HG03457 (cell line): Measurements from ENCODE around the gene P2RX7.
"Not testable (repeated sequence)": the region's sequence is repeated elsewhere in the genome, so short reads cannot be mapped to it uniquely, and the experiment has no call there.

ENCODE experiments used
- ATAC-seq: cut with Tn5 transposase; IDR thresholded peaks from one replicate; pipeline ENCODE4 v1.9.1; 2021; ENCODE audit warnings: moderate number of reproducible peaks; ENCODE audit not compliant: unreplicated experiment

The P2RX7 gene

DNA sequence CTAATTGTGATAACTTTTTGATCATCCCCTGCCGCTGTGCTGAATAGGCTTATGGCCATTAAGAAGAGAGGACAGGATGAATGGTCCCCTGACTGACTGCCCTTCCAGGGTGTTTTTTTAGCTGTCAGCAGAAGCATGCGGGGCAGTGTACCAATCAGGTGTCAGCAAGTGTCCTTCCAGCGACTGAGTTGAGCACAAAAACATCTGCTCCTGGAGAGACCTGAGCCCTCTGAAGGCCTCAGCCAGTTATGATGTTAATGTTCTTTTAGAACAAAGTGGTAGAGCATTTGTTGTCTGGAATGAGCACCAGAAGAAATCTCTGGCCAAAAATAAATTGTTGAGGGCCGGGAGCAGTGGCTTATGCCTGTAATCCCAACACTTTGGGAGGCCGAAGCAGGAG, 37.5 kb downstream of the P2RX7 start:
- no peak for ATAC-seq

DNA sequence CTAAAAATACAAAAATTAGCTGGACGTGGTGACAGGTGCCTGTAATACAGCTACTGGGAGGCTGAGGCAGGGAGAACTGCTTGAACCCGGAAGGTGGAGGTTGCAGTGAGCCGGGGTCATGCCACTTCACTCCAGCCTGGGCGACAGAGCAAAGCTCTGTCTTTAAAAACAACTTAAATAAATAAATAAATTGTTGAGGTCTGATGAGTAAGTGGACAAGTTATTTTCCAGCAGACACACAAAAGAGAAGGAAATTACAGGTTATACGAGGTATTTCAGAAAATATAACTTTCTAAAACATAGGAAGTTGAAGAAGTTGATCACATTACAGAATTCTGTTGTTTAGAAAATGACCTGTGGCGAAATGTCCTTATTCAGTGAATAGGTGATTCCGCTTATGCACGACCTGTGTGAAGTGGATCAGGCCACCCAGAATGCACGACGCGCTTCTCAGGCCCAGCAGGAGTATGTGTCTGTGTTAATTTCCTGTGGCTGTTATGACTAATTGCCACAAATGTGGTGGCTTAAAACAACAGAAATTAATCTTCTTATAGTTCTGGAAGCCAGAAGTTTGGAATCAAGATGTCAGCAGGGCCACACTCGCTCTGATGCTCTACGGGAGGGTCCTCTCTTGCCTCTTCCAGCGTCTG, 38.1 kb downstream of the P2RX7 start:
- no peak for ATAC-seq

DNA sequence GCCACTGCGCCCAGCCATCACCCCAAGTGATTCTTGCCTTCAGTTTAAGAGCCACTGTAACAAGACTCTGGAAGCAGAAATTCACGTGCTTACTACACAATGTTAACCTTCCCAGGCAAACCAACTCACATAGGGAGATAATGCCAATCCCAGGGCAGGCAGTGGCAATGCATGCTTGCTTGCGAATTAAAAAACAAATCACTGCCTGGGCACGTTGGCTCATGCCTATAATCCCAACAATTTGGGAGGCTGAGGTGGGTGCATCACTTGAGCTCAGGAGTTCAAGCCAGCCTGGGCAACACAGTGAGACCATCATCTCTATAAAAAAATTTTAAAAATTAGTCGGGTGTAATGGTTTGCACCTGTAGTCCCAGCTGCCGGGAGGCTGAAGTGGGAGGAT, 39.5 kb downstream of the P2RX7 start:
- no peak for ATAC-seq

- no peak for ATAC-seq
Observed at GRCh38 chr12:121175383-121176119, 42.9 kb downstream of the P2RX7 start.

DNA sequence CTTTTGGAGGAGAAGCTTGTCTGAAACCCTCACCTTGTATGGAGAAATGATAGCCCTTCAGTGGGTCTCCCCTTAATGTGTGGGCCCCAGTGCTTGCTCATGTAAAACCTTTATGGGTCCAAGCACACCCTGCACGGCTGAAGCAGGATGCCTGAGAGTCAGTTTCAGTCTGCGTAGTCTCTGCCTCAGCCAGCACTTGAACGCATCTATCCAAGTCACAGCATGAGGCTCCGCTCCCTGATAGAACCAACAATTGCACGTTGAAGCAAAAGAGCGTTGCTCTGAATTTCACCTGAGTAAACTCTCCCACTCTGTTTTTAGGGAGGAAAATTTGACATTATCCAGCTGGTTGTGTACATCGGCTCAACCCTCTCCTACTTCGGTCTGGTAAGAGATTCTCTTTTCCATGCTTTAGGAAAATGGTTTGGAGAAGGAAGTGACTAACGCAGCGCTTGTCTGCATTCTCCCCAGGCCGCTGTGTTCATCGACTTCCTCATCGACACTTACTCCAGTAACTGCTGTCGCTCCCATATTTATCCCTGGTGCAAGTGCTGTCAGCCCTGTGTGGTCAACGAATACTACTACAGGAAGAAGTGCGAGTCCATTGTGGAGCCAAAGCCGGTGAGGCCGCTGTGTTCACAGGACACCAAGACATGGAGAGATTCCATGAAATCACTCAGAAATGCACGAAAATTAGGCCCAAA, 44.3 kb downstream of the P2RX7 start:
- ATAC-seq: no peak

DNA sequence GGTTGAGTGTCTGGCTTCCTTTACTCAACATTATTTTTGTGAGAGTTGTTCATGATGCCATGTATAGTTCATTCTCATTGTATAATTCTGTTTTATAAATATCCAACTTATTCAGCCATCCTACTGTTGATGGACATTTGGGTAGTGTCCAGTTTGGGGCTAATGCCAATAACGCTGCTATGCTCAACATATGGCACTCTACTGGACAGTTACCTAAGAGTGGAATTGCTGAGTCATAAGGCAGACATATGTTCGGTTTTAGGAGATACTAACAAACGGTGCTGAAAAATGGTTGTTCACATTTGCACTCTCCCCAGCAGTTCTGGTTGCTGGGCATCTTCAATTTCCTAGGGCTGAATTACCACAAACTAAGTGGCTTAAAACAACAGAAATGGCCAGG, 48.5 kb downstream of the P2RX7 start:
- ATAC-seq: no peak

DNA sequence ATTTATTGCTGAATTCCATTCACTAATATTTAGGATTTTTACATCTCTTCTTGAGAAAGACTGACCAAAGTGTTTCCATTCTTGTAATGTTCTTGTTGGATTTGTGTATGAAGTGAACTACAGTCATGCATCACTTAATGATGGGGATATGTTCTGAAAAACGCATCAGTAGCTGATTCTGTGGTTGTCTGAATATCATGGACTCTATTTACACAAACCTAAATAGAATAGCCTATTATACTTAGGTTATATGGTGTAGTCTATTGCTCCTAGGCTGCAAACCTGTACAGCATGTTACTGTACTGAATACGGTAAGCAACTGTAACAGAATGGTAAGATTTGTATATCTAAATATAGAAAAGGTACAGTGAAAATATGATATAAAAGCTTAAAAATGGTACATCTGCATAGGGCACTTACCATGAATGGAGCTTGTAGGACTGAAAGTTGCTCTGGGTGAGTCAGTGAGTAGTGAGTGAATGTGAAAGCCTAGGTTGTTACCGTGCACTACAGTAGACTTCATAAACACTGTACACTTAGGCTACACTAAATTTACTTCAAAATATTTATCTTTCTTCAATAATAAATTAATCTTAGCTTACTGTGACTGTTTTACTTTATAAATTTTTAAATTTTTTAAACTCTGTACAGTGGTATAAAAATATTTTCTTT, 49.7 kb downstream of the P2RX7 start:
- no peak for ATAC-seq

DNA sequence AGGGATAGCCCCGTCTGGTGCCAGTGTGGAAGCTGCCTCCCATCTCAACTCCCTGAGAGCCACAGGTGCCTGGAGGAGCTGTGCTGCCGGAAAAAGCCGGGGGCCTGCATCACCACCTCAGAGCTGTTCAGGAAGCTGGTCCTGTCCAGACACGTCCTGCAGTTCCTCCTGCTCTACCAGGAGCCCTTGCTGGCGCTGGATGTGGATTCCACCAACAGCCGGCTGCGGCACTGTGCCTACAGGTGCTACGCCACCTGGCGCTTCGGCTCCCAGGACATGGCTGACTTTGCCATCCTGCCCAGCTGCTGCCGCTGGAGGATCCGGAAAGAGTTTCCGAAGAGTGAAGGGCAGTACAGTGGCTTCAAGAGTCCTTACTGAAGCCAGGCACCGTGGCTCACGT, 51.7 kb downstream of the P2RX7 start:
- ATAC-seq: no peak

- no peak for ATAC-seq
Observed at GRCh38 chr12:121184984-121185889, 52.6 kb downstream of the P2RX7 start.

DNA sequence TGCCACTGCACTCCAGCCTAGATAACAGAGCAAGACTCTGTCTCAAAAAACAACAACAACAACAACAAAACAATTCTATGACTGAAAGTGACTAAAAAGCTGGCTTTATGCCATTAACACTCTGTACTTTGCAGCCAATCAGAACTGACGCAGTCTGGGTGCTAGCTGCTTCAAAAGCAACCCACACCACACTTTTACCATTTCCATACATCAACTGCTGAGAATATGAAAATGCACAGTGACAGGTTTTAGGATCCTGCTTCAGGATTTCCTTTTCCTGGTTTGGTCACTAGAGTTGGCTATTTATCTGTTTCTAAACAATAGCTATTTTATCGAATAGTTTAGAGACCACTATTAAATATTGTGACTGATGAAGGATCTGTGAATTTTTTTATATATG, 54.1 kb downstream of the P2RX7 start:
- ATAC-seq: no peak

GRCh38 chr12:121187501-121187900, 54.8 kb downstream of the P2RX7 start:
- ATAC-seq: no peak

DNA sequence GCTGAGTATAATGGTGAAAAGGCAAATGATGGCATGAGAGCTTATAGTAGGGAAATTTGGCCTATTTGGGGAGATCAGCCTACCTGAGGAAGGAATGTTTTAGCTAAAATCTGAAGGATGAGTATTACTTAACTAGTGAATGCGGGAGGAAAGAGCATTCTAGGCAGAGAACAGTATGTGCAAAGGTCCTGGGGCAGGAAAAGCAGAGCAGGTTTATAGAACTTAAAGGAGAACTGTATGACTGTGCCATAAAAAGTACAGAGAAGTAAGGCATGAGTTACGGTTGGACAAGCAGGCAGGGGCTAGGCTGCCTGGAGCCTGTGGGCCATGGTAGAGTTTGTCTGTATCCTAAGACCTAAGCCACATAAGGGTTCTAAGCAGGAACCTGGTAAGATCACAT, 55.6 kb downstream of the P2RX7 start:
- no peak for ATAC-seq

GRCh38 chr12:121189131-121189530, 56.5 kb downstream of the P2RX7 start:
- ATAC-seq: no peak

- ATAC-seq: no peak
Observed at GRCh38 chr12:121189619-121190155, 57.0 kb downstream of the P2RX7 start.

DNA sequence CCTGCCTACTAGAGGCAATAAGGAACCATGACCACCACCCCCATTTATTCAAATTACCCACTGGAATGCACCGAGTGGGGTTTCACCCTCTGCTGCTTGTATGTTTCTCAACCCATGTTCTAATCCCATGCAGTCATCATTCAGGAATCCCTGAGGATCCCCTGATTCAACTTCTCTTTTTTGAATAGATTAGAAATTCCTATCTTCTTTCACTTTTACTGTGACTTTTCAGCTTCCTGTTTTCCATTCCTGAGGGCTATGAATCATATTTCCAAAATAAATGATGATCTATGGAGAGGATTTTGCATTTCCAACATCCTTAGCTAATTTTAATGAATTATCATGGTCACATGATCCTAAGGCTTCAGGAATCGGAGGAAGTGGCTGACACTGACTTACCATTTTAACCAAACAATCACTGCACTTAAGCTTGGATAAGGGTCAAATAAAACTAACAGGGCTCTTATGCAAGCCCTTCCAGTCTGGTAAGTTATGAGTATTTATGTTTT, 57.9 kb downstream of the P2RX7 start:
- ATAC-seq: no peak

- no peak for ATAC-seq
Observed at GRCh38 chr12:121191151-121191550, 58.5 kb downstream of the P2RX7 start.

DNA sequence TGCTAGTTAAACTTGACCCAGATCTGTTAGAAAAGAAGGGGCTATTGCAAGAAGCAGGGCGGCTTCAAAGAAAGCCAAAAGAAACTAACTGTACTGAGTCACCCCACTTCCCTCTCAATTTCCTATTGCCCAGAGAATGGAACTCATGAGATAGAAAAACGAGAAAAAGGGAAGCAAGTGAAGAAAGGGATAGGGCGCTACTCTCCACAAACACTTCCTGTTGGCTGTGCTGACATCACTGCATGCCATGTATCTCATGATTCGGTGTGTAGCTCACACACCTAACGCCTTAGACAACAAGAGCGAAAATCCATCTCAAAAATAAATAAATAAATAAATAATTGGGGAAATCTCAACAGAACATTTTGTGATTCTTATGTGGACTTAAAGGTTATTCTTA, 64.2 kb downstream of the P2RX7 start:
- no peak for ATAC-seq

DNA sequence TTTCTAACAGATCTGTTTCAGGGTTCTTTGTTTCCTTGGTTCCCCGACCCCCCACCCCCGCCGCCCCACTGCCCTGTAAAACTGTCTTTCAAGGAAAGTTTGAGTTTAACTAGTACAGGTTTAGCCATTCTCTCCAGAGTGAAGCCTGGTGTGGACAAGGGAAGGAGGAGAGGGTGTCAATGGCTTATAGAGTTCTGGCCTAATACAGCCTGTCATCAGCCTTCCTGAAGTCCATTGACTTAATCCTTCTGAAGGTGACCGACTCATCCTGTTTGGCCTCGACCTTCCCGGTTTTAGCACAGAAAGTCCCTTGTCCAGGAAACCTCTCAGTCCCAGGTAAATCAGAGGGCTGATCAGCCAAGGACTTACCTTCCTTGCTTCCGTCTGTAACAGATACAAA, 66.3 kb downstream of the P2RX7 start:
- no peak for ATAC-seq

DNA sequence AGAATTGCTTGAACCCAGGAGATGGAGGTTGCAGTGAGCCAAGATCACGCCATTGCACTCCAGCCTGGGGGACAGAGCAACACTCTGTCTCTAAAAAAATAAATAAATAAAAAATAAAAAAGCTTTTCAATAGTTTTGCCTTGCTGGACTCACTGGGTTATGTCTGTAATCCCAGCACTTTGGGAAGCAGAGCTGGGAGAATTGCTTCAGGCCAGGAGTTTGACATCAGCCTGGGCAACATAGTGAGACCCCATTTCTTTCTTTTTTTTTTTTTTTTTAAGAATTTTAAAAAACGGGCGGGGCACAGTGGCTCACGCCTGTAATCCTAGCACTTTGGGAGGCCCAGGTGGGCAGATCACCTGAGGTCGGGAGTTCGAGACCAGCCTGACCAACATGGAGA, 68.5 kb downstream of the P2RX7 start:
- not testable (repeated sequence) for ATAC-seq
